GM19463 (cell line): ENCODE data around the gene EPN1.
A peak's percentile ranks its signal among the peaks of the same experiment; 100 is the strongest.

Source experiments
- ATAC-seq: cut with Tn5 transposase; IDR thresholded peaks from one replicate; pipeline ENCODE4 v1.9.1; 2021; ENCODE audit warnings: mild to moderate bottlenecking, moderate library complexity; ENCODE audit not compliant: unreplicated experiment

EPN1 gene

GRCh38 chr19:55674841-55675660 lies at the start of gene EPN1:
Gene EPN1, plus strand, starts transcription at chr19:55675226. Its CDS starts 3,402 bp downstream, at chr19:55678628.
- ATAC-seq: peak; percentile 72

- ATAC-seq: no peak
Observed at GRCh38 chr19:55626350-55626749, 48.7 kb upstream of the EPN1 start.

GRCh38 chr19:55632463-55632834 lies 42.6 kb upstream of the EPN1 start:
- ATAC-seq: no peak

GRCh38 chr19:55633861-55634260 lies 41.2 kb upstream of the EPN1 start:
- no peak for ATAC-seq

- no peak for ATAC-seq
Observed at GRCh38 chr19:55635334-55635717, 39.7 kb upstream of the EPN1 start.

- no peak for ATAC-seq
Observed at GRCh38 chr19:55635856-55636440, 39.1 kb upstream of the EPN1 start.

GRCh38 chr19:55636723-55637122 lies 38.3 kb upstream of the EPN1 start:
- no peak for ATAC-seq

GRCh38 chr19:55637534-55637933 lies 37.5 kb upstream of the EPN1 start:
- ATAC-seq: no peak

- ATAC-seq: no peak
Observed at GRCh38 chr19:55638864-55639359, 36.1 kb upstream of the EPN1 start.

GRCh38 chr19:55640043-55640576 lies 34.9 kb upstream of the EPN1 start:
- ATAC-seq: no peak

GRCh38 chr19:55640577-55641425 lies 34.2 kb upstream of the EPN1 start, which contains the start of gene ZNF580:
Gene ZNF580, plus strand, starts transcription at chr19:55641002. Its CDS starts 1,507 bp downstream, at chr19:55642509.
- ATAC-seq: no peak

GRCh38 chr19:55641426-55642152 lies 33.4 kb upstream of the EPN1 start:
- ATAC-seq: no peak

GRCh38 chr19:55642153-55643002 lies 32.6 kb upstream of the EPN1 start:
- peak; percentile 1 for ATAC-seq

- peak; percentile 39 for ATAC-seq
Observed at GRCh38 chr19:55643003-55643886, 31.8 kb upstream of the EPN1 start, which contains the start of gene ZNF581. Gene ZNF581, plus strand, starts transcription at chr19:55643649. Its CDS starts 923 bp downstream, at chr19:55644572.

- no peak for ATAC-seq
Observed at GRCh38 chr19:55643887-55644176, 31.2 kb upstream of the EPN1 start.

GRCh38 chr19:55644191-55644833 lies 30.7 kb upstream of the EPN1 start:
- ATAC-seq: no peak

GRCh38 chr19:55644842-55645511 lies 30.0 kb upstream of the EPN1 start:
- no peak for ATAC-seq

GRCh38 chr19:55645512-55645881 lies 29.5 kb upstream of the EPN1 start:
- no peak for ATAC-seq
